ENCODE results near the gene CBX7.

DNA sequence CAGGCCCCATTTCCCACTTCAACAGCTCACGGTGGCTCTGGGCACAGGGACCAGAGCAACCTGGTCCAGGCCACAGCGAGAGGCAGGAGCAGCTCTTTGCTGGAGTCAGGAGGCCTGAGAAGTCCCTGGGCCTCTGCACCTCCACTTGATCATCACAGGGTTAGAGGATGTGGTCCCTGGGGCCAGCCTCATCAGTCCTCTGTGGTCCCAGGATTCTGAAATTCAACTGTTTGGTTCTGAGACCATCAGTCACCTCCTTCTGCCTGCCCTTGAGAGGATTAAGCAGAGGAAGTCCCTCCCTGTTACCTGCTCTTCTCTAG, 24.9 kb upstream of the CBX7 start:
- TF ChIP-seq, protein P1, sequence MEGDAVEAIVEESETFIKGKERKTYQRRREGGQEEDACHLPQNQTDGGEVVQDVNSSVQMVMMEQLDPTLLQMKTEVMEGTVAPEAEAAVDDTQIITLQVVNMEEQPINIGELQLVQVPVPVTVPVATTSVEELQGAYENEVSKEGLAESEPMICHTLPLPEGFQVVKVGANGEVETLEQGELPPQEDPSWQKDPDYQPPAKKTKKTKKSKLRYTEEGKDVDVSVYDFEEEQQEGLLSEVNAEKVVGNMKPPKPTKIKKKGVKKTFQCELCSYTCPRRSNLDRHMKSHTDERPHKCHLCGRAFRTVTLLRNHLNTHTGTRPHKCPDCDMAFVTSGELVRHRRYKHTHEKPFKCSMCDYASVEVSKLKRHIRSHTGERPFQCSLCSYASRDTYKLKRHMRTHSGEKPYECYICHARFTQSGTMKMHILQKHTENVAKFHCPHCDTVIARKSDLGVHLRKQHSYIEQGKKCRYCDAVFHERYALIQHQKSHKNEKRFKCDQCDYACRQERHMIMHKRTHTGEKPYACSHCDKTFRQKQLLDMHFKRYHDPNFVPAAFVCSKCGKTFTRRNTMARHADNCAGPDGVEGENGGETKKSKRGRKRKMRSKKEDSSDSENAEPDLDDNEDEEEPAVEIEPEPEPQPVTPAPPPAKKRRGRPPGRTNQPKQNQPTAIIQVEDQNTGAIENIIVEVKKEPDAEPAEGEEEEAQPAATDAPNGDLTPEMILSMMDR (IDR thresholded peaks at IDR 0.05): no peak
- no peak for TF ChIP-seq POLR2A (IDR thresholded peaks at IDR 0.05)
